HEK293 (cell line): Measurements from ENCODE around the gene CCDC69.

Source experiments
- CTCF ChIA-PET: fragments of 350-600 bp; formaldehyde crosslinking; extraction: SDS; loops from one replicate; lab custom pipeline; 2021; ENCODE audit warnings: antibody characterized with exemption; lab: Yijun Ruan, JAX
- POLR2A ChIA-PET: fragments of 300-600 bp; formaldehyde crosslinking; extraction: SDS; loops from one replicate; lab custom pipeline; 2020; ENCODE audit warnings: antibody characterized with exemption, inconsistent platforms; lab: Yijun Ruan, JAX
- H3K27ac ChIP-seq: fragments of 200-500 bp; sonication (Bioruptor generic); 2 replicates; pipeline ENCODE4 v1.5.1; 2014; ENCODE audit warnings: low read depth, low read length, control low read depth, inconsistent platforms; ENCODE audit errors: extremely low read depth
- H3K36me3 ChIP-seq, 2 experiments: fragments of 200-500 bp in 1 of 2; sonication (Bioruptor generic) in 1 of 2; 1 replicate in 1 of 2; 2 replicates in 1 of 2; pipeline ENCODE4 v1.5.1; 2014 to 2017; ENCODE audit warnings: inconsistent platforms in 2 of 2, low read length in 2 of 2; ENCODE audit not compliant: control insufficient read depth in 2 of 2, insufficient read depth in 1 of 2
- H3K4me1 ChIP-seq: fragments of 200-500 bp; sonication (Bioruptor generic); 2 replicates; pipeline ENCODE4 v1.5.1; 2014; ENCODE audit warnings: mild to moderate bottlenecking, low read length, inconsistent platforms; ENCODE audit not compliant: control insufficient read depth, insufficient read depth
- H3K4me3 ChIP-seq: 2 replicates; pipeline ENCODE4 v1.5.1; 2011; ENCODE audit warnings: low read depth, mild to moderate bottlenecking, control low read depth, low read length, moderate library complexity
- H3K9me3 ChIP-seq: fragments of 200-500 bp; sonication (Bioruptor generic); 2 replicates; pipeline ENCODE4 v1.5.1; 2014; ENCODE audit warnings: low read depth, low read length, inconsistent platforms; ENCODE audit not compliant: control insufficient read depth, insufficient read depth
- INSM2 ChIP-seq: fragments of 450-650 bp; formaldehyde crosslinking; IDR thresholded peaks from 2 replicates; pipeline ENCODE4 v1.5.1; 2016; ENCODE audit warnings: missing biosample characterization, missing genetic modification characterization
- KLF10 ChIP-seq: fragments of 450-650 bp; IDR thresholded peaks from 2 replicates; pipeline ENCODE4 v1.5.1; 2018; ENCODE audit warnings: missing biosample characterization, mild to moderate bottlenecking, missing genetic modification characterization
- KLF16 ChIP-seq: fragments of 450-650 bp; formaldehyde crosslinking; IDR thresholded peaks from 2 replicates; pipeline ENCODE4 v1.5.1; 2017; ENCODE audit warnings: missing biosample characterization, missing genetic modification characterization
- KLF8 ChIP-seq: fragments of 450-650 bp; formaldehyde crosslinking; IDR thresholded peaks from 2 replicates; pipeline ENCODE4 v1.5.1; 2016; ENCODE audit warnings: missing biosample characterization, missing genetic modification characterization
- PRDM1 ChIP-seq: fragments of 450-650 bp; formaldehyde crosslinking; IDR thresholded peaks from 2 replicates; pipeline ENCODE4; 2016; ENCODE audit warnings: missing biosample characterization, missing genetic modification characterization
- SCRT2 ChIP-seq: fragments of 450-650 bp; formaldehyde crosslinking; IDR thresholded peaks from 2 replicates; pipeline ENCODE4 v1.5.1; 2016; ENCODE audit warnings: missing biosample characterization, missing genetic modification characterization
- SETDB1 ChIP-seq: IDR thresholded peaks from one replicate; pipeline ENCODE4 v1.6.1; 2017; ENCODE audit warnings: mild to moderate bottlenecking, low read length, moderate library complexity, mixed read lengths; ENCODE audit not compliant: insufficient read length
- SP2 ChIP-seq: fragments of 450-650 bp; formaldehyde crosslinking; IDR thresholded peaks from 2 replicates; pipeline ENCODE4 v1.5.1; 2016; ENCODE audit warnings: missing biosample characterization, missing genetic modification characterization
- SP7 ChIP-seq: fragments of 450-650 bp; formaldehyde crosslinking; IDR thresholded peaks from 2 replicates; pipeline ENCODE4 v1.5.1; 2016; ENCODE audit warnings: missing biosample characterization, missing genetic modification characterization
- ZBTB17 ChIP-seq: fragments of 450-650 bp; formaldehyde crosslinking; IDR thresholded peaks from 2 replicates; pipeline ENCODE4 v1.5.1; 2016; ENCODE audit warnings: missing biosample characterization, missing genetic modification characterization
- ZNF132 ChIP-seq: fragments of 450-650 bp; formaldehyde crosslinking; IDR thresholded peaks from 2 replicates; pipeline ENCODE4 v1.5.1; 2017; ENCODE audit warnings: missing biosample characterization, missing genetic modification characterization, borderline replicate concordance
- ZNF169 ChIP-seq: fragments of 450-650 bp; formaldehyde crosslinking; IDR thresholded peaks from 2 replicates; pipeline ENCODE4 v1.5.1; 2016; ENCODE audit warnings: missing biosample characterization, missing genetic modification characterization
- ZNF302 ChIP-seq: fragments of 450-650 bp; formaldehyde crosslinking; IDR thresholded peaks from 2 replicates; pipeline ENCODE4 v1.5.1; 2016; ENCODE audit warnings: missing biosample characterization, missing genetic modification characterization, low read depth
- ZNF324 ChIP-seq: fragments of 450-650 bp; formaldehyde crosslinking; IDR thresholded peaks from 2 replicates; pipeline ENCODE4 v1.5.1; 2016; ENCODE audit warnings: missing biosample characterization, missing genetic modification characterization
- ZNF350 ChIP-seq: fragments of 450-650 bp; formaldehyde crosslinking; IDR thresholded peaks from 2 replicates; pipeline ENCODE4 v1.5.0; 2017; ENCODE audit warnings: missing biosample characterization, mild to moderate bottlenecking, missing genetic modification characterization
- ZNF37A ChIP-seq: fragments of 450-650 bp; IDR thresholded peaks from 2 replicates; pipeline ENCODE4 v1.5.1; 2018; ENCODE audit warnings: missing biosample characterization, missing genetic modification characterization
- ZNF530 ChIP-seq: fragments of 450-650 bp; formaldehyde crosslinking; IDR thresholded peaks from 2 replicates; pipeline ENCODE4 v1.5.1; 2016; ENCODE audit warnings: low read depth, missing biosample characterization, missing genetic modification characterization
- ZNF560 ChIP-seq: fragments of 450-650 bp; formaldehyde crosslinking; IDR thresholded peaks from 2 replicates; pipeline ENCODE4 v1.5.1; 2017; ENCODE audit warnings: missing biosample characterization, missing genetic modification characterization, borderline replicate concordance
- ZNF624 ChIP-seq: fragments of 450-650 bp; formaldehyde crosslinking; IDR thresholded peaks from 2 replicates; pipeline ENCODE4 v1.5.1; 2017; ENCODE audit warnings: missing biosample characterization, missing genetic modification characterization
- ZNF664 ChIP-seq: fragments of 450-650 bp; formaldehyde crosslinking; IDR thresholded peaks from 2 replicates; pipeline ENCODE4 v1.5.1; 2016; ENCODE audit warnings: missing biosample characterization, missing genetic modification characterization
- ZNF677 ChIP-seq: fragments of 450-650 bp; IDR thresholded peaks from 2 replicates; pipeline ENCODE4 v1.5.0; 2018; ENCODE audit warnings: missing biosample characterization, mild to moderate bottlenecking, missing genetic modification characterization, moderate library complexity
- ZNF707 ChIP-seq: fragments of 450-650 bp; formaldehyde crosslinking; IDR thresholded peaks from 2 replicates; pipeline ENCODE4 v1.5.1; 2016; ENCODE audit warnings: missing biosample characterization, missing genetic modification characterization
- ZNF768 ChIP-seq: fragments of 450-650 bp; formaldehyde crosslinking; IDR thresholded peaks from 2 replicates; pipeline ENCODE4 v1.5.1; 2018; ENCODE audit warnings: missing biosample characterization, mild to moderate bottlenecking, missing genetic modification characterization
- ZNF792 ChIP-seq: fragments of 450-650 bp; formaldehyde crosslinking; IDR thresholded peaks from 2 replicates; pipeline ENCODE4 v1.5.1; 2016; ENCODE audit warnings: missing biosample characterization, missing genetic modification characterization
- TF ChIP-seq, protein P1 (sequence below): fragments of 450-650 bp; formaldehyde crosslinking; IDR thresholded peaks from 2 replicates; pipeline ENCODE4 v1.5.1; 2016; ENCODE audit warnings: missing biosample characterization, missing genetic modification characterization
- TF ChIP-seq, protein P2 (sequence below): fragments of 450-650 bp; formaldehyde crosslinking; IDR thresholded peaks from 2 replicates; pipeline ENCODE4 v1.5.1; 2016; ENCODE audit warnings: missing biosample characterization, missing genetic modification characterization

Gene CCDC69

DNA sequence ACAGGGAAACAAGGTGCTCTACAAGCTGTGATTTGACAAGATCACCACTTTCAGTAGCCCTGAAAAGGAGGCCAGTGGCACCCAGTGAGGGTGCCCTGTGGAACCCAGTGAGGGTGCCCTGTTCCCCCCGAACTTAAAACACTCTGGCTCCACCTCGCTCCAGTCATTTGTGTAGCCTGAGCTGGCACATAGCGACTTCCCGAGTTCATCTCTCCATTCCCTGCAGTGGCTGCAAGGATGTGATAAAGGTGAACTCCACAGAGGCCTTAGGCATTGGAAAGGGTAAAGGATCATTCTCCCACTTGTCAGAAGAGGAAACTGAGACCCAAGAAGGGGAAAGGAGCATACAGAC is 44.4 kb downstream of the CCDC69 start:
- CTCF ChIA-PET: interaction anchor here (2.2 kb wide), 1 partner anchor 15 kb away, joined by 10 read pairs; no protein-coding TSS in a partner anchor
- H3K36me3 ChIP-seq: peaks cover 0 to 3% of the 10 kb centered on the region in 2 experiments; a peak in 1 of 3 replicates

GRCh38 chr5:151178777-151179488 is 45.0 kb downstream of the CCDC69 start:
- H3K9me3 ChIP-seq: no peaks in the 10 kb centered on the region
- ChIA-PET POLR2A (no interaction called here), CTCF (interaction anchor here (2.2 kb wide), 1 partner anchor 14 kb away, joined by 10 read pairs; no protein-coding TSS in a partner anchor)
- H3K27ac ChIP-seq: no peak overlapping the region
- peaks cover 0 to 3% of the 10 kb centered on the region in 2 experiments; a peak in 1 of 3 replicates for H3K36me3 ChIP-seq
- no peak overlapping the region for H3K4me3 ChIP-seq
- TF ChIP-seq ZNF624 (tag by site-specific recombination) (no peak), KLF8 (tag by site-specific recombination) (no peak), ZNF560 (no peak), INSM2 (tag by site-specific recombination) (no peak), ZNF530 (tag by site-specific recombination) (no peak), ZNF324 (tag by site-specific recombination) (no peak), SCRT2 (peak; percentile 20; the same call in 1 of the 2 replicates), ZNF677 (tag by site-specific recombination) (peak; percentile 71), ZNF768 (tag by site-specific recombination) (no peak), ZNF664 (no peak), SP2 (tag by site-specific recombination) (no peak)
- TF ChIP-seq, protein P1, sequence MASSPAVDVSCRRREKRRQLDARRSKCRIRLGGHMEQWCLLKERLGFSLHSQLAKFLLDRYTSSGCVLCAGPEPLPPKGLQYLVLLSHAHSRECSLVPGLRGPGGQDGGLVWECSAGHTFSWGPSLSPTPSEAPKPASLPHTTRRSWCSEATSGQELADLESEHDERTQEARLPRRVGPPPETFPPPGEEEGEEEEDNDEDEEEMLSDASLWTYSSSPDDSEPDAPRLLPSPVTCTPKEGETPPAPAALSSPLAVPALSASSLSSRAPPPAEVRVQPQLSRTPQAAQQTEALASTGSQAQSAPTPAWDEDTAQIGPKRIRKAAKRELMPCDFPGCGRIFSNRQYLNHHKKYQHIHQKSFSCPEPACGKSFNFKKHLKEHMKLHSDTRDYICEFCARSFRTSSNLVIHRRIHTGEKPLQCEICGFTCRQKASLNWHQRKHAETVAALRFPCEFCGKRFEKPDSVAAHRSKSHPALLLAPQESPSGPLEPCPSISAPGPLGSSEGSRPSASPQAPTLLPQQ (tag by site-specific recombination): no peak
- no peaks in the 10 kb centered on the region for H3K4me1 ChIP-seq

More for the DNA sequence above, 44.4 kb downstream of the CCDC69 start:
- no peak overlapping the region for H3K27ac ChIP-seq
- POLR2A ChIA-PET: no interaction called here
- no peaks in the 10 kb centered on the region for H3K4me1 ChIP-seq
- H3K9me3 ChIP-seq: no peaks in the 10 kb centered on the region
- TF ChIP-seq SETDB1 (no peak), ZNF132 (tag by site-specific recombination) (no peak), KLF16 (tag by site-specific recombination) (no peak), PRDM1 (tag by site-specific recombination) (no peak), KLF8 (tag by site-specific recombination) (no peak), ZNF792 (tag by site-specific recombination) (no peak), ZNF350 (tag by site-specific recombination) (no peak)
- H3K4me3 ChIP-seq: no peak overlapping the region

DNA sequence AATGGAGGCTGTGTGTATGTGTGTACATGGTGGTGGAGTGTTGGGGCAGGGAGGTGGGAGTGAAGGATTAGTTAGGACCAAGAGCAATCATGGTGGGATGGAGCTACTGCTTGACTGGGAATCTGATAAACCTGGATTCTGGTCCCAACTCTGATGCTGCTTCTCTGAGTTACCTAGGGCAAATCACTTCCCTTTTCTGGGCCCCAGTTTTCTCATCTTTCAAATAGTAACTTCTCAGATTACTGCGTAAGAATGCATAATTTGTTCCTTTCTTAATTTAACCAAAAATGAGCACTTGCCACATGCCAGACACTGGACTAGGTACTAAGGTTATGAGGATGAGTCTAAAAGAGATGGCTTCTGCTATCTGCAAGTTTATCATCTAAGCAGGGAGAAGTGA is 45.5 kb downstream of the CCDC69 start:
- Histone ChIP-seq H3K4me1 (no peaks in the 10 kb centered on the region), H3K36me3 (peaks cover 0 to 3% of the 10 kb centered on the region in 2 experiments; a peak in 1 of 3 replicates)
- POLR2A ChIA-PET: no interaction called here
- CTCF ChIA-PET: interaction anchor here (2.2 kb wide), 1 partner anchor 13 kb away, joined by 10 read pairs; no protein-coding TSS in a partner anchor
- no peak for TF ChIP-seq ZNF169 (tag by site-specific recombination)
- TF ChIP-seq SP7 (tag by site-specific recombination): no peak
- TF ChIP-seq, protein P2, sequence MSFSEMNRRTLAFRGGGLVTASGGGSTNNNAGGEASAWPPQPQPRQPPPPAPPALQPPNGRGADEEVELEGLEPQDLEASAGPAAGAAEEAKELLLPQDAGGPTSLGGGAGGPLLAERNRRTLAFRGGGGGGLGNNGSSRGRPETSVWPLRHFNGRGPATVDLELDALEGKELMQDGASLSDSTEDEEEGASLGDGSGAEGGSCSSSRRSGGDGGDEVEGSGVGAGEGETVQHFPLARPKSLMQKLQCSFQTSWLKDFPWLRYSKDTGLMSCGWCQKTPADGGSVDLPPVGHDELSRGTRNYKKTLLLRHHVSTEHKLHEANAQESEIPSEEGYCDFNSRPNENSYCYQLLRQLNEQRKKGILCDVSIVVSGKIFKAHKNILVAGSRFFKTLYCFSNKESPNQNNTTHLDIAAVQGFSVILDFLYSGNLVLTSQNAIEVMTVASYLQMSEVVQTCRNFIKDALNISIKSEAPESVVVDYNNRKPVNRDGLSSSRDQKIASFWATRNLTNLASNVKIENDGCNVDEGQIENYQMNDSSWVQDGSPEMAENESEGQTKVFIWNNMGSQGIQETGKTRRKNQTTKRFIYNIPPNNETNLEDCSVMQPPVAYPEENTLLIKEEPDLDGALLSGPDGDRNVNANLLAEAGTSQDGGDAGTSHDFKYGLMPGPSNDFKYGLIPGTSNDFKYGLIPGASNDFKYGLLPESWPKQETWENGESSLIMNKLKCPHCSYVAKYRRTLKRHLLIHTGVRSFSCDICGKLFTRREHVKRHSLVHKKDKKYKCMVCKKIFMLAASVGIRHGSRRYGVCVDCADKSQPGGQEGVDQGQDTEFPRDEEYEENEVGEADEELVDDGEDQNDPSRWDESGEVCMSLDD (tag by site-specific recombination): no peak
- no peak for TF ChIP-seq ZBTB17 (tag by site-specific recombination)
- TF ChIP-seq ZNF302: no peak
- TF ChIP-seq ZNF37A (tag by site-specific recombination): no peak
- no peak for TF ChIP-seq ZNF707
- no peak for TF ChIP-seq KLF10 (tag by site-specific recombination)
- TF ChIP-seq, all 188 proteins: peak for 0
- Histone ChIP-seq H3K9me3 (no peaks in the 10 kb centered on the region), H3K4me3 (no peak overlapping the region), H3K27ac (no peak overlapping the region)
